Endodermal cell (in vitro differentiated cells): ENCODE measurements around the gene FGFRL1. TPM values are rescaled to one million over a fixed set of nuclear protein-coding genes. Genes with fewer than 3 reads are reported as not detected.

Experiments used
- DNase-seq: peaks from one replicate; pipeline ENCODE4 v3.0.0-alpha.2; 2017
- H3K27ac ChIP-seq: 2 replicates; pipeline ENCODE4 v1.5.1; 2013; ENCODE audit warnings: mild to moderate bottlenecking, low read depth, low read length, moderate library complexity
- H3K27me3 ChIP-seq: 2 replicates; pipeline ENCODE4 v1.6.1; 2013; ENCODE audit warnings: mild to moderate bottlenecking, low read length, moderate library complexity; ENCODE audit not compliant: insufficient read depth, control insufficient read depth, poor library complexity, severe bottlenecking
- H3K36me3 ChIP-seq: 2 replicates; pipeline ENCODE4 v1.7.0; 2013; ENCODE audit warnings: mild to moderate bottlenecking, low read length, moderate library complexity; ENCODE audit not compliant: control insufficient read depth, insufficient read depth
- H3K4me1 ChIP-seq: one replicate; pipeline ENCODE4 v1.7.0; 2013; ENCODE audit warnings: low read length; ENCODE audit not compliant: control insufficient read depth, insufficient read depth
- H3K4me3 ChIP-seq: 2 replicates; pipeline ENCODE4 v1.5.1; 2013; ENCODE audit warnings: mild to moderate bottlenecking, low read length, moderate library complexity
- H3K9ac ChIP-seq: 2 replicates; pipeline ENCODE4 v1.6.1; 2013; ENCODE audit warnings: mild to moderate bottlenecking, low read length, moderate library complexity; ENCODE audit not compliant: poor library complexity, severe bottlenecking; ENCODE audit errors: extremely low read depth
- H3K9me3 ChIP-seq: 2 replicates; pipeline ENCODE4 v1.6.1; 2013; ENCODE audit warnings: mild to moderate bottlenecking, low read length, moderate library complexity; ENCODE audit not compliant: control insufficient read depth
- H3K27ac Mint-ChIP-seq: 2 replicates; pipeline ENCODE4 v1.8.0; 2020; ENCODE audit warnings: mixed read lengths
- H3K27me3 Mint-ChIP-seq: 2 replicates; pipeline ENCODE4 v1.8.0; 2021; ENCODE audit warnings: mild to moderate bottlenecking, mixed read lengths; ENCODE audit not compliant: insufficient read depth
- H3K36me3 Mint-ChIP-seq: 2 replicates; pipeline ENCODE4 v1.8.0; 2020; ENCODE audit warnings: low read depth, mixed read lengths
- H3K4me1 Mint-ChIP-seq: 2 replicates; pipeline ENCODE4 v1.8.0; 2020; ENCODE audit warnings: mixed read lengths
- H3K4me3 Mint-ChIP-seq: 2 replicates; pipeline ENCODE4 v1.8.0; 2020; ENCODE audit warnings: mild to moderate bottlenecking, moderate library complexity, mixed read lengths
- H3K9me3 Mint-ChIP-seq: 2 replicates; pipeline ENCODE4 v1.8.0; 2020; ENCODE audit warnings: mild to moderate bottlenecking, mixed read lengths
- WGBS, 2 experiments: methylation state at CpG; one replicate each; pipeline versions ENCODE4 v1.1.5 to v1.1.7; 2013; ENCODE audit warnings: missing lambda C conversion rate in 2 of 2, mixed read lengths in 1 of 2; ENCODE audit not compliant: insufficient coverage in 1 of 2, insufficient read length in 1 of 2; 5-methylcytosine and 5-hydroxymethylcytosine counted together
- total RNA-seq, 2 donors: library from RNA; stranded (reverse); fragmentation: NEBNext Ultra II Directional in 1 of 2; extraction: Animal tissue kit (Norgen Biotek cat#: 25700) in 1 of 2; gene quantifications; 2 replicates in 1 of 2; 3 replicates in 1 of 2; pipeline ENCODE4 v1.2.1, GENCODE V29; 2021
- TF ChIP-seq, protein P1 (sequence below): fragments of 200-600 bp; sonication (generic); conservative IDR thresholded peaks from 2 replicates; pipeline ENCODE4 v1.5.0; 2021; ENCODE audit warnings: antibody characterized with exemption, mild to moderate bottlenecking

FGFRL1 gene
- total RNA-seq, 2 donors from 2014 or later, result 51.0 to 93.3 TPM

DNA sequence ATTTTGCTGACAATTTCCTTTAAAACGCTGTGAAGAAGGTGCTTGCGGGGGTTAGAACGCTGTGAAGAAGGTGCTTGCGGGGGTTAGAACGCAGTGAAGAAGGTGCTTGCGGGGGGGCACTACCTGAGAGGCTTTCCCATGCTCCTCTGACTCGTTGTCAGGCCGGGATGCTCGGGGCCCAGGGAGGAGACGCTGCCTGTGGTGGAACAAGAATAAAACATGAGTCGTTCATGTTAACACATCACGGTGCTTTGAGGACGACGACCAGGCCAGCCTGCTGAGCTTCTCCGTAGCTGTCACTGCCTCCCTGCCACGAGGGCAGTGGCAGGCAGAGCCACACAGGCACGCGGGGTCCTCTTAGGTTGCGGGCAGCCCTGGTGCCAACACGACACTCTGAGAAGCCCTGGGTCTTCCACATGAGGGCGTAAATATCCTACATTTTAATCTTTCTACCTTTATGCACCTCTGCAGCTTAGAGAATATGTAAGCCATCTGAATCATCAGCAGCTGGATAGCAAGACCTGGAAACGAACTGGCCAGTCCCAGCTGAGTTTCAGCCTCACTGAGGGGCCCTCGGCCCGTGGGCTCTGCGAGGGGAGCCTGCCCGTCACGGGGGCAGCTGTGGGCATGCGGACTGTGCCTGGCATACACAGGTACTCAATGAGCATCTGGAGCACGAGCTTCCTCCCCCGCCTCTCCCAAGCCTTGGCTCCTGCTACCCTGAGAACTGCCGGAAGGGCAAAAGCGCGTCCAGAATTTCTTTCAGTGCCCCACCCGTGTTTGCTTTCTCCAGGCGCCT, 47.0 kb downstream of the FGFRL1 start:
- TF ChIP-seq, protein P1, sequence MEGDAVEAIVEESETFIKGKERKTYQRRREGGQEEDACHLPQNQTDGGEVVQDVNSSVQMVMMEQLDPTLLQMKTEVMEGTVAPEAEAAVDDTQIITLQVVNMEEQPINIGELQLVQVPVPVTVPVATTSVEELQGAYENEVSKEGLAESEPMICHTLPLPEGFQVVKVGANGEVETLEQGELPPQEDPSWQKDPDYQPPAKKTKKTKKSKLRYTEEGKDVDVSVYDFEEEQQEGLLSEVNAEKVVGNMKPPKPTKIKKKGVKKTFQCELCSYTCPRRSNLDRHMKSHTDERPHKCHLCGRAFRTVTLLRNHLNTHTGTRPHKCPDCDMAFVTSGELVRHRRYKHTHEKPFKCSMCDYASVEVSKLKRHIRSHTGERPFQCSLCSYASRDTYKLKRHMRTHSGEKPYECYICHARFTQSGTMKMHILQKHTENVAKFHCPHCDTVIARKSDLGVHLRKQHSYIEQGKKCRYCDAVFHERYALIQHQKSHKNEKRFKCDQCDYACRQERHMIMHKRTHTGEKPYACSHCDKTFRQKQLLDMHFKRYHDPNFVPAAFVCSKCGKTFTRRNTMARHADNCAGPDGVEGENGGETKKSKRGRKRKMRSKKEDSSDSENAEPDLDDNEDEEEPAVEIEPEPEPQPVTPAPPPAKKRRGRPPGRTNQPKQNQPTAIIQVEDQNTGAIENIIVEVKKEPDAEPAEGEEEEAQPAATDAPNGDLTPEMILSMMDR, result no peak
- no peak overlapping the region for H3K4me3 Mint-ChIP-seq
- Histone ChIP-seq H3K9me3 (no peaks in the 10 kb centered on the region), H3K9ac (no peak overlapping the region), H3K27me3 (peaks cover 87% of the 10 kb centered on the region), H3K27ac (no peak overlapping the region), H3K4me1 (no peaks in the 10 kb centered on the region), H3K36me3 (no peaks in the 10 kb centered on the region), H3K4me3 (no peak overlapping the region)
- no peaks in the 10 kb centered on the region for H3K4me1 Mint-ChIP-seq
- H3K9me3 Mint-ChIP-seq, result no peaks in the 10 kb centered on the region
- 82 to 85% methylated on average over 29 to 35 of the region's 35 CpGs for WGBS, 2 experiments
- peak; percentile 63 for DNase-seq
- no peaks in the 10 kb centered on the region for H3K36me3 Mint-ChIP-seq
- H3K27ac Mint-ChIP-seq, result no peak overlapping the region
- H3K27me3 Mint-ChIP-seq, result peaks cover 70% of the 10 kb centered on the region

GRCh38 chr4:1058997-1059665, 47.7 kb downstream of the FGFRL1 start:
- no peaks in the 10 kb centered on the region for H3K36me3 ChIP-seq
- peak; percentile 49 for DNase-seq
- WGBS, 2 experiments, result 82 to 88% methylated on average over 6 to 16 of the region's 16 CpGs
- H3K9ac ChIP-seq, result no peak overlapping the region
- Mint-ChIP-seq H3K27me3 (peaks cover 69% of the 10 kb centered on the region), H3K4me1 (no peaks in the 10 kb centered on the region), H3K9me3 (no peaks in the 10 kb centered on the region), H3K27ac (no peak overlapping the region), H3K4me3 (no peak overlapping the region), H3K36me3 (no peaks in the 10 kb centered on the region)
- no peaks in the 10 kb centered on the region for H3K4me1 ChIP-seq
- H3K9me3 ChIP-seq, result no peaks in the 10 kb centered on the region
- TF ChIP-seq, protein P1, result no peak
- H3K4me3 ChIP-seq, result no peak overlapping the region
- H3K27me3 ChIP-seq, result peaks cover 84% of the 10 kb centered on the region
- no peak overlapping the region for H3K27ac ChIP-seq

DNA sequence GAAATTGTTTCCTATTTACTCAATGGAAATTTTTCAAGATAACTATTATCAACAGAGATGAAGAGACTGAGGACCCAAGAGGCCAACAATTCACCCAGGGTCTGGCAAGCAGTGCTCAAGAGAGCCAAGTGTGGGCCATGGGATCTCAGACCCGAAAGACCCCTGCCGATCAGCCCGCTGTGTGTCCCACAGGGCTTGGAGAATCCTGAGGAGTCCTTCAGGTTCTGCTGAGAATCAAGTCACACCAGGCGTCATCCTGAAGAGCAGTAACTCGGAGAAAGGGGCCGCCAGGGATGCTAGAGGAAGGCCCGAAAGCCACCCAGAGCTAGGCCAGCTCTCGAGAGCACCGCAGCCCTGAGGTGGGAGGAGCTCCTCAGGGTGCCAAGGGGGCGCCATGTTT, 48.7 kb downstream of the FGFRL1 start:
- Mint-ChIP-seq H3K36me3 (no peaks in the 10 kb centered on the region), H3K4me3 (no peak overlapping the region), H3K27me3 (peaks cover 74% of the 10 kb centered on the region), H3K4me1 (no peaks in the 10 kb centered on the region), H3K27ac (no peak overlapping the region), H3K9me3 (no peaks in the 10 kb centered on the region)
- Histone ChIP-seq H3K4me3 (no peak overlapping the region), H3K4me1 (no peaks in the 10 kb centered on the region), H3K36me3 (no peaks in the 10 kb centered on the region), H3K27me3 (peaks cover 84% of the 10 kb centered on the region), H3K27ac (no peak overlapping the region), H3K9ac (no peak overlapping the region), H3K9me3 (no peaks in the 10 kb centered on the region)
- TF ChIP-seq, protein P1, result no peak
- DNase-seq, result peak; percentile 32
- WGBS, 2 experiments, result 74 to 75% methylated on average over 6 to 10 of the region's 10 CpGs
